K562 (cell line): ENCODE results near the gene HSD17B12. TPM values are rescaled to one million over a fixed set of nuclear protein-coding genes. Genes with fewer than 3 reads are reported as not detected.

Experiments used
- ARNT ChIP-seq, 2 experiments: fragments of 450-650 bp; IDR thresholded peaks; 2 replicates each; pipeline ENCODE4 v1.6.1; 2016; ENCODE audit warnings: mild to moderate bottlenecking in 1 of 2
- EGR1 ChIP-seq: fragments of 450-650 bp; conservative IDR thresholded peaks from 2 replicates; pipeline ENCODE4 v1.6.1; 2017; ENCODE audit warnings: mild to moderate bottlenecking
- GABPB1 ChIP-seq: sonication (generic); formaldehyde crosslinking; IDR thresholded peaks from 2 replicates; pipeline ENCODE4 v1.8.0; 2022; ENCODE audit warnings: mild to moderate bottlenecking, missing genetic modification reagents
- RBM15 ChIP-seq: fragments of 200-400 bp; formaldehyde crosslinking; IDR thresholded peaks from 2 replicates; pipeline ENCODE4 v1.6.1; 2018; ENCODE audit warnings: mild to moderate bottlenecking, low read length, moderate library complexity; ENCODE audit not compliant: insufficient read depth
- TAF1 ChIP-seq: IDR thresholded peaks from 2 replicates; pipeline ENCODE4 v1.6.1; 2011; ENCODE audit warnings: mild to moderate bottlenecking, low read length, moderate library complexity; ENCODE audit not compliant: insufficient read depth, control insufficient read depth, severe bottlenecking; ENCODE audit errors: extremely low read depth
- TBL1XR1 ChIP-seq, 2 experiments: IDR thresholded peaks; 2 replicates each; pipeline ENCODE4 v1.6.1; 2012; ENCODE audit warnings: improper control_type of control experiment in 2 of 2, low read length in 2 of 2, mild to moderate bottlenecking in 1 of 2
- TEAD4 ChIP-seq, 2 experiments: sonication (generic) in 1 of 2; formaldehyde crosslinking in 1 of 2; IDR thresholded peaks; 2 replicates each; pipeline versions ENCODE4 v1.6.1 to v1.8.0; 2012 to 2022; ENCODE audit warnings: borderline replicate concordance in 1 of 2, inconsistent platforms in 1 of 2, low read length in 1 of 2, mild to moderate bottlenecking in 1 of 2, missing genetic modification reagents in 1 of 2
- YY1 ChIP-seq, 3 experiments: IDR thresholded peaks; 2 replicates each; pipeline ENCODE4 v1.6.1; 2011; ENCODE audit warnings: low read length in 2 of 3, mild to moderate bottlenecking in 2 of 3, moderate library complexity in 2 of 3, borderline replicate concordance in 1 of 3, control low read depth in 1 of 3, low read depth in 1 of 3; ENCODE audit not compliant: insufficient read depth in 3 of 3, insufficient replicate concordance in 2 of 3, control insufficient read depth in 1 of 3, insufficient read length in 1 of 3; ENCODE audit errors: extremely low read depth in 1 of 3
- ZBTB17 ChIP-seq: fragments of 450-650 bp; formaldehyde crosslinking; IDR thresholded peaks from 2 replicates; pipeline ENCODE4 v1.4.0; 2020; ENCODE audit warnings: mild to moderate bottlenecking
- ZBTB8A ChIP-seq: fragments of 450-650 bp; IDR thresholded peaks from 2 replicates; pipeline ENCODE4 v1.6.1; 2018; ENCODE audit warnings: mild to moderate bottlenecking, moderate library complexity; ENCODE audit not compliant: partially characterized antibody
- ZNF184 ChIP-seq: sonication (generic); formaldehyde crosslinking; IDR thresholded peaks from 2 replicates; pipeline ENCODE4 v1.5.0; 2020; ENCODE audit warnings: missing genetic modification reagents
- ZNF584 ChIP-seq: fragments of 200-800 bp; sonication (Bioruptor generic); IDR thresholded peaks from 2 replicates; pipeline ENCODE4 v1.6.1; 2016; ENCODE audit warnings: low read depth, mild to moderate bottlenecking, missing genetic modification characterization, missing compliant biosample characterization
- ZNF785 ChIP-seq: fragments of 250-450 bp; sonication (Bioruptor Pico); IDR thresholded peaks from 2 replicates; pipeline ENCODE4 v1.4.0; 2020; ENCODE audit warnings: mild to moderate bottlenecking
- polyA plus RNA-seq, 8 experiments: library from polyadenylated mRNA; depleted of rRNA in 4 of 8; stranded (reverse) in 5 of 8; unstranded in 3 of 8; fragments of >200 nt; fragmentation: Nextera tagmentation in 2 of 8; fragmentation: Illumina TruSeq in 1 of 8; extraction: Ambion mirVana in 2 of 8; extraction: Trizol in 1 of 8; gene quantifications; 2 replicates each; pipeline versions ENCODE4 v1.2.1 to v1.2.3, GENCODE V29; 2011 to 2014; ENCODE audit warnings: inconsistent platforms in 1 of 8, missing spikeins in 1 of 8
- total RNA-seq, 7 experiments: library from RNA; depleted of rRNA in 6 of 7; stranded (reverse); fragments of >200 nt in 6 of 7; fragmentation: Illumina TruSeq in 2 of 7; extraction: Trizol in 2 of 7; gene quantifications; 2 replicates each; pipeline versions ENCODE4 v1.2.1 to v1.2.3, GENCODE V29; 2011 to 2021; ENCODE audit warnings: low replicate concordance in 1 of 7
- TF ChIP-seq, protein P1 (sequence below), 2 experiments: fragments of 450-650 bp; IDR thresholded peaks; 2 replicates each; pipeline ENCODE4 v1.6.1; 2016; ENCODE audit warnings: mild to moderate bottlenecking in 2 of 2, borderline replicate concordance in 1 of 2, low read depth in 1 of 2, moderate library complexity in 1 of 2
- TF ChIP-seq, protein P2 (sequence below): fragments of 250-450 bp; sonication (Bioruptor Pico); IDR thresholded peaks from 2 replicates; pipeline ENCODE4 v1.6.1; 2021; ENCODE audit warnings: mild to moderate bottlenecking
- TF ChIP-seq, protein P3 (sequence below): fragments of 450-650 bp; conservative IDR thresholded peaks from 2 replicates; pipeline ENCODE4 v1.6.1; 2016; ENCODE audit warnings: missing genetic modification characterization, low read depth, mild to moderate bottlenecking, missing compliant biosample characterization, moderate library complexity

Gene HSD17B12
- total and polyA plus RNA-seq, 9 of the 15 experiments (the other 6 are each of a cell fraction or from before 2014, with no cell fraction given), result 9.1 to 34.5 (median 23.3) TPM

DNA sequence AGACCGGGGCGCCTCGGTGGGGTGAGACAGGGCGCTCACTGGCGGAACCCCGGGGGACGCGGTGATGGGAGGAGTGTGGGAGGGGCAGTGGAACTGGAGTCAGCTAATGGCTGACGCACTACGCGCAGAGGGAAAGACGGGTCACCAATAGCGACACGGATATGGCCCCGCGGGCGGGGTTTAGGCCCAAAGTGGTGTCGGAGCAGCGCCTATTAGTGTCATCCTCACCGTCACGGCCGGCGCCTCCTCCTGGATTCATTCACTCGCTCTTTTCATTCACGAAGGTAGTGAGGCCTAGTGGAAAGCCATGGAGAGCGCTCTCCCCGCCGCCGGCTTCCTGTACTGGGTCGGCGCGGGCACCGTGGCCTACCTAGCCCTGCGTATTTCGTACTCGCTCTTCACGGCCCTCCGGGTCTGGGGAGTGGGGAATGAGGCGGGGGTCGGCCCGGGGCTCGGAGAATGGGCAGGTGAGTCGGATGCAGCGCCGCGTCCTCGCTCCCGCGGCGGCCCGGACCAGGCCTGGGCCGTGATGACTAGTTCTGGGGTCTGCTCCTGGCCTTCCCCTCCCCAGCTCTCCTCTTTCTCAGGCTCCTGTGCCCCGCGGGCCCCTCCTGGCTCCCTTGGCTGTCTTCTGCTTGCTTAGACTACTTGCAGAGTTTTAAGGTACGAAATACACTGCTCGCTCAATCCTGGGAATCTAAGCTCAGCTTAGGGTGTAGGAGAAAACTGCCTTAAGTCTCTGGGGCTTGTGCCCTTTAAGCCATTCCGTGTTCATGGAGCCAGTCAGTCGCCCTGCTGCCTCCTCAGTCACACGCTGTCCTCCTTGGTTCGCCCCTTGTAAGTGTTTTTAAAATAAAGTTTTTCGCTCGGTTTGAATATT, at the start of gene HSD17B12 (continued):
- TF ChIP-seq, protein P1, sequence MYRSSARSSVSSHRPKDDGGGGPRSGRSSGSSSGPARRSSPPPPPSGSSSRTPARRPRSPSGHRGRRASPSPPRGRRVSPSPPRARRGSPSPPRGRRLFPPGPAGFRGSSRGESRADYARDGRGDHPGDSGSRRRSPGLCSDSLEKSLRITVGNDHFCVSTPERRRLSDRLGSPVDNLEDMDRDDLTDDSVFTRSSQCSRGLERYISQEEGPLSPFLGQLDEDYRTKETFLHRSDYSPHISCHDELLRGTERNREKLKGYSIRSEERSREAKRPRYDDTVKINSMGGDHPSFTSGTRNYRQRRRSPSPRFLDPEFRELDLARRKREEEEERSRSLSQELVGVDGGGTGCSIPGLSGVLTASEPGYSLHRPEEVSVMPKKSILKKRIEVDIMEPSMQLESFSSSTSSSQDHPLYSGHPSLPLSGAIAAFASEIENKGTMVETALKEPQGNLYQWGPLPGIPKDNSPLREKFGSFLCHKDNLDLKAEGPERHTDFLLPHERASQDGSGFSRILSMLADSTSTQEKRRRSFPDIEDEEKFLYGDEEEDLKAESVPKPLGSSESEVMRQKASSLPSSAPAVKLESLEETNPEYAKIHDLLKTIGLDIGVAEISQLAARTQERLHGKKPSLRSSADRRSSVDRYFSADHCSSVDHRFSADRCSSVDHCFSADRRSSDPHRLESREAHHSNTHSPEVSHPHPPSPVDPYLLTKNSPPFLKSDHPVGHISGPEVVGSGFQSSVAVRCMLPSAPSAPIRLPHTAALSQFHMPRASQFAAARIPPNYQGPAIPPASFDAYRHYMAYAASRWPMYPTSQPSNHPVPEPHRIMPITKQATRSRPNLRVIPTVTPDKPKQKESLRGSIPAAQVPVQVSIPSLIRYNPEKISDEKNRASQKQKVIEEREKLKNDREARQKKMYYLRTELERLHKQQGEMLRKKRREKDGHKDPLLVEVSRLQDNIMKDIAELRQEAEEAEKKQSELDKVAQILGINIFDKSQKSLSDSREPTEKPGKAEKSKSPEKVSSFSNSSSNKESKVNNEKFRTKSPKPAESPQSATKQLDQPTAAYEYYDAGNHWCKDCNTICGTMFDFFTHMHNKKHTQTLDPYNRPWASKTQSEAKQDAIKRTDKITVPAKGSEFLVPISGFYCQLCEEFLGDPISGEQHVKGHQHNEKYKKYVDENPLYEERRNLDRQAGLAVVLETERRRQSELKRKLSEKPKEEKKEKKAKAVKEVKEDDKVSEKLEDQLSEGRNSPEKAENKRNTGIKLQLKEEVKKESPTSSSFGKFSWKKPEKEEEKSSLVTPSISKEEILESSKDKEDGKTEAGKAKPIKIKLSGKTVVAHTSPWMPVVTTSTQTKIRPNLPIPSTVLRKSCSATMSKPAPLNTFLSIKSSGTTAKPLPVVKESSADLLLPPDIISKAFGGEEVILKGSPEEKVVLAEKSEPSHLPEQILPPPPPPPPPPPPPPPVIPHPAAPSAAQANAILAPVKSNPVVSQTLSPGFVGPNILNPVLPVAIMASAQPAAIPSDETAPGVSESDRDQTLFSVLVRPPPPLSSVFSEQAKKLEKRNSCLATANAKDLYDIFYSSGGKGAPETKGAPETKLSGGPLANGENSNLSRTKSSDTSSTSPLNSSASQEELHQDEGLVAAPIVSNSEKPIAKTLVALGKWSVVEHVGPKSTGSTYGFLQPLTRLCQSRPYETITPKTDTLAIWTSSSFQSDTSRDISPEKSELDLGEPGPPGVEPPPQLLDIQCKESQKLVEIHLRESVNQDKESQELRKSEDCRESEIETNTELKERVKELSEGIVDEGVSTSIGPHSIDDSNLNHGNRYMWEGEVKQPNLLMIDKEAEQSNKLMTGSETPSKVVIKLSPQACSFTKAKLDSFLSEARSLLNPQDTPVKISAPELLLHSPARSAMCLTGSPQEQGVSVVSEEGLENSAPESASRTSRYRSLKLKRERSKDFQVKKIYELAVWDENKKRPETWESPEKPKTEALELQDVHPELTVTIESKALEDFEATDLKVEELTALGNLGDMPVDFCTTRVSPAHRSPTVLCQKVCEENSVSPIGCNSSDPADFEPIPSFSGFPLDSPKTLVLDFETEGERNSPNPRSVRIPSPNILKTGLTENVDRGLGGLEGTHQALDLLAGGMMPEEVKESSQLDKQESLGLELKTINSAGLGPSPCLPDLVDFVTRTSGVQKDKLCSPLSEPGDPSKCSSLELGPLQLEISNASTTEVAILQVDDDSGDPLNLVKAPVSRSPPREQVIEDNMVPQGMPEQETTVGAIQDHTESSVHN (IDR thresholded peaks at IDR 0.05; ENCODE audit: borderline replicate concordance in 1 of 2, low read depth in 1 of 2), result no peak
- TF ChIP-seq ZBTB8A (no peak), EGR1 (no peak), ZNF785 (CRISPR knock-in tag) (no peak), YY1 (IDR thresholded peaks at IDR 0.05; ENCODE audit: borderline replicate concordance in 1 of 3, control insufficient read depth in 1 of 3, extremely low read depth in 1 of 3, insufficient read depth in 3 of 3, insufficient read length in 1 of 3, insufficient replicate concordance in 2 of 3, low read depth in 1 of 3, low read length in 2 of 3) (peak in 2 of 3 experiments; percentile 8 to 55), TEAD4 (IDR thresholded peaks at IDR 0.05; ENCODE audit: low read length) (no peak), TEAD4 (CRISPR knock-in tag; IDR thresholded peaks at IDR 0.05; ENCODE audit: borderline replicate concordance) (no peak), ZNF584 (no peak), ZNF184 (no peak), GABPB1 (peak; percentile 17; the same call in 1 of the 2 replicates), ARNT (IDR thresholded peaks at IDR 0.05) (no peak), TAF1 (peak; percentile 40), RBM15 (no peak), TBL1XR1 (IDR thresholded peaks at IDR 0.05; ENCODE audit: low read length in 2 of 2) (no peak), ZBTB17 (CRISPR knock-in tag) (no peak)
- TF ChIP-seq, protein P2, sequence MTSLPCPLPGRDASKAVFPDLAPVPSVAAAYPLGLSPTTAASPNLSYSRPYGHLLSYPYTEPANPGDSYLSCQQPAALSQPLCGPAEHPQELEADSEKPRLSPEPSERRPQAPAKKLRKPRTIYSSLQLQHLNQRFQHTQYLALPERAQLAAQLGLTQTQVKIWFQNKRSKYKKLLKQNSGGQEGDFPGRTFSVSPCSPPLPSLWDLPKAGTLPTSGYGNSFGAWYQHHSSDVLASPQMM (CRISPR knock-in tag), result no peak
- TF ChIP-seq, protein P3, sequence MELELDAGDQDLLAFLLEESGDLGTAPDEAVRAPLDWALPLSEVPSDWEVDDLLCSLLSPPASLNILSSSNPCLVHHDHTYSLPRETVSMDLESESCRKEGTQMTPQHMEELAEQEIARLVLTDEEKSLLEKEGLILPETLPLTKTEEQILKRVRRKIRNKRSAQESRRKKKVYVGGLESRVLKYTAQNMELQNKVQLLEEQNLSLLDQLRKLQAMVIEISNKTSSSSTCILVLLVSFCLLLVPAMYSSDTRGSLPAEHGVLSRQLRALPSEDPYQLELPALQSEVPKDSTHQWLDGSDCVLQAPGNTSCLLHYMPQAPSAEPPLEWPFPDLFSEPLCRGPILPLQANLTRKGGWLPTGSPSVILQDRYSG (tag), result no peak
